HCT116 (cell line): ENCODE measurements around the gene PLD5.

Experiments used
- EZH2phosphoT487 ChIP-seq: fragments of 200-600 bp; IDR thresholded peaks from 2 replicates; pipeline ENCODE4 v1.6.1; 2018; ENCODE audit warnings: antibody characterized with exemption, borderline replicate concordance
- POLR2A ChIP-seq: IDR thresholded peaks from 2 replicates; pipeline ENCODE4 v1.7.0; 2011; ENCODE audit warnings: borderline replicate concordance; ENCODE audit not compliant: insufficient read depth, insufficient read length; ENCODE audit errors: extremely low read depth
- RAD21 ChIP-seq: IDR thresholded peaks from 2 replicates; pipeline ENCODE4 v1.6.1; 2012; ENCODE audit warnings: low read depth, mild to moderate bottlenecking
- SP1 ChIP-seq: IDR thresholded peaks from 2 replicates; pipeline ENCODE4 v1.6.1; 2012; ENCODE audit warnings: low read depth
- TF ChIP-seq, protein P1 (sequence below), 3 experiments: fragments of 200-600 bp in 1 of 3; sonication (generic) in 1 of 3; IDR thresholded peaks in 2 of 3; conservative IDR thresholded peaks in 1 of 3; 2 replicates each; pipeline ENCODE4 v1.5.1; 2012 to 2017; ENCODE audit warnings: low read depth in 2 of 3, low read length in 2 of 3, antibody characterized with exemption in 1 of 3, borderline replicate concordance in 1 of 3, control low read depth in 1 of 3, mild to moderate bottlenecking in 1 of 3, mixed read lengths in 1 of 3, mixed run types in 1 of 3, moderate library complexity in 1 of 3; ENCODE audit not compliant: insufficient read depth in 1 of 3

DNA sequence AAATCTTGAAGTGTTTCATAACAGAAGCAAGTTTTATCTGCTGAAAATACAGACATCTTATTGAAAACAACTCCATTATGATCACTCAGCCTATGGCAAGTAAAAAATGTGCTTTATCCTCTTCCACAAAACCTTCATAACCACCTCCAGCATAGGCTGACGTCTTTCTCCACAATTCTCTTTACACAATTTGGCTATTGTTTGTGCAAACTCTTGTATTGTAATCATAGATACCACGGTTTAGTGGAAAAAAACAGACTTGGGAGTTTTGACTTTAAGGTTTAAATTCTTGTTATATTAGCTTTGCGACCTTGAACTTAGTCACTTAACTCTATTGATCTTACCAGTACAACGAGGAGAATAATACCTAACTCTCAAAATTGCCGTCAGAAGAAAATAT lies 126.1 kb downstream of the PLD5 start:
- TF ChIP-seq SP1 (no peak), POLR2A (no peak), EZH2phosphoT487 (no peak), RAD21 (no peak)
- TF ChIP-seq, protein P1, sequence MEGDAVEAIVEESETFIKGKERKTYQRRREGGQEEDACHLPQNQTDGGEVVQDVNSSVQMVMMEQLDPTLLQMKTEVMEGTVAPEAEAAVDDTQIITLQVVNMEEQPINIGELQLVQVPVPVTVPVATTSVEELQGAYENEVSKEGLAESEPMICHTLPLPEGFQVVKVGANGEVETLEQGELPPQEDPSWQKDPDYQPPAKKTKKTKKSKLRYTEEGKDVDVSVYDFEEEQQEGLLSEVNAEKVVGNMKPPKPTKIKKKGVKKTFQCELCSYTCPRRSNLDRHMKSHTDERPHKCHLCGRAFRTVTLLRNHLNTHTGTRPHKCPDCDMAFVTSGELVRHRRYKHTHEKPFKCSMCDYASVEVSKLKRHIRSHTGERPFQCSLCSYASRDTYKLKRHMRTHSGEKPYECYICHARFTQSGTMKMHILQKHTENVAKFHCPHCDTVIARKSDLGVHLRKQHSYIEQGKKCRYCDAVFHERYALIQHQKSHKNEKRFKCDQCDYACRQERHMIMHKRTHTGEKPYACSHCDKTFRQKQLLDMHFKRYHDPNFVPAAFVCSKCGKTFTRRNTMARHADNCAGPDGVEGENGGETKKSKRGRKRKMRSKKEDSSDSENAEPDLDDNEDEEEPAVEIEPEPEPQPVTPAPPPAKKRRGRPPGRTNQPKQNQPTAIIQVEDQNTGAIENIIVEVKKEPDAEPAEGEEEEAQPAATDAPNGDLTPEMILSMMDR (IDR thresholded peaks at IDR 0.05 in 2 of 3, conservative IDR thresholded peaks at IDR 0.05 in 1 of 3; ENCODE audit: borderline replicate concordance in 1 of 3, insufficient read depth in 1 of 3, low read depth in 2 of 3, low read length in 2 of 3), result no peak
